ENCODE data around the gene MSANTD3. TPM values are rescaled to one million over a fixed set of nuclear protein-coding genes. Genes with fewer than 3 reads are reported as not detected.

The MSANTD3 gene
- total RNA-seq, 1 experiment from 2014 or later: 35.7 TPM

DNA sequence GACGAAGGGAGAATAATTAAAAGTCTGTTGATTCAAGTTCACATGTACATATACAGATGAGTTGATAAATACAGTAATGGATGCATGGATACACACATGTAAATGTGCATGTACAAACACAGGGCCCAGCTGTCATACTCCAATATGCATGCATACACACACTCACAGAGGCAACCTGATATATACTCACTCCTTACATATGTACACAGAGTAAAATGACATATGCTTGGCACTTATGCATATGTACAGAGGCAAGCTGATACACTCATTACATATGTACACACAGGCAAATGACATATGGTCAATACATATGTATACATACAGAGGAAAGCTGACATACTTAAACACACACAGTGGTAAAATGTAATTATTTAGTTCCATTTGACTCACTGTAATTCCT is 38.8 kb downstream of the MSANTD3 start:
- TF ChIP-seq, protein P1, sequence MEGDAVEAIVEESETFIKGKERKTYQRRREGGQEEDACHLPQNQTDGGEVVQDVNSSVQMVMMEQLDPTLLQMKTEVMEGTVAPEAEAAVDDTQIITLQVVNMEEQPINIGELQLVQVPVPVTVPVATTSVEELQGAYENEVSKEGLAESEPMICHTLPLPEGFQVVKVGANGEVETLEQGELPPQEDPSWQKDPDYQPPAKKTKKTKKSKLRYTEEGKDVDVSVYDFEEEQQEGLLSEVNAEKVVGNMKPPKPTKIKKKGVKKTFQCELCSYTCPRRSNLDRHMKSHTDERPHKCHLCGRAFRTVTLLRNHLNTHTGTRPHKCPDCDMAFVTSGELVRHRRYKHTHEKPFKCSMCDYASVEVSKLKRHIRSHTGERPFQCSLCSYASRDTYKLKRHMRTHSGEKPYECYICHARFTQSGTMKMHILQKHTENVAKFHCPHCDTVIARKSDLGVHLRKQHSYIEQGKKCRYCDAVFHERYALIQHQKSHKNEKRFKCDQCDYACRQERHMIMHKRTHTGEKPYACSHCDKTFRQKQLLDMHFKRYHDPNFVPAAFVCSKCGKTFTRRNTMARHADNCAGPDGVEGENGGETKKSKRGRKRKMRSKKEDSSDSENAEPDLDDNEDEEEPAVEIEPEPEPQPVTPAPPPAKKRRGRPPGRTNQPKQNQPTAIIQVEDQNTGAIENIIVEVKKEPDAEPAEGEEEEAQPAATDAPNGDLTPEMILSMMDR (conservative IDR thresholded peaks at IDR 0.05): no peak
- no peak overlapping the region for H3K4me2 ChIP-seq (ENCODE audit: insufficient read depth, insufficient read length, low read length)
- H2BK12ac ChIP-seq (ENCODE audit: insufficient read length, low read depth, low read length): no peak overlapping the region
- no peak overlapping the region for H3K4ac ChIP-seq (ENCODE audit: low read depth, low read length)
- H3K79me2 ChIP-seq (ENCODE audit: insufficient read depth, low read length): no peaks in the 10 kb centered on the region
- no peak overlapping the region for H2BK15ac ChIP-seq (ENCODE audit: low read depth, low read length)
- no peak overlapping the region for H2AK5ac ChIP-seq (ENCODE audit: insufficient read length, low read length)
- no peak overlapping the region for H3K23ac ChIP-seq (ENCODE audit: insufficient read length, low read depth, low read length)
- no peaks in the 10 kb centered on the region for H3K9me3 Mint-ChIP-seq
- no peak overlapping the region for H3K56ac ChIP-seq (ENCODE audit: insufficient read length, low read depth, low read length)
- H3K23me2 ChIP-seq (ENCODE audit: insufficient read length, low read depth, low read length, poor library complexity, severe bottlenecking): no peaks in the 10 kb centered on the region
- no peaks in the 10 kb centered on the region for H4K20me1 ChIP-seq (ENCODE audit: control insufficient read depth, insufficient read depth, insufficient read length)
- no peaks in the 10 kb centered on the region for H3K79me1 ChIP-seq (ENCODE audit: insufficient read depth, low read depth, low read length, poor library complexity, severe bottlenecking)
- H4K5ac ChIP-seq (ENCODE audit: insufficient read length, low read depth, low read length): no peak overlapping the region
- no peaks in the 10 kb centered on the region for H3K27me3 Mint-ChIP-seq (ENCODE audit: low read depth)
- no peak overlapping the region for H3K27ac Mint-ChIP-seq
- no peaks in the 10 kb centered on the region for H3K36me3 Mint-ChIP-seq (ENCODE audit: insufficient read depth in 1 of 3, low read depth in 3 of 3)
- no peak for DNase-seq
- no peak overlapping the region for H2BK5ac ChIP-seq (ENCODE audit: insufficient read length, low read length)
- H2BK20ac ChIP-seq (ENCODE audit: low read depth, low read length, poor library complexity, severe bottlenecking): no peak overlapping the region
- no peak overlapping the region for H2AFZ ChIP-seq (ENCODE audit: low read length)
- no peak overlapping the region for H3K18ac ChIP-seq (ENCODE audit: insufficient read length, low read depth, low read length)
- no CpG with 5 or more reads among the region's 1 CpG for WGBS (ENCODE audit: extremely low coverage, insufficient read length, low lambda C conversion rate)
- H4K8ac ChIP-seq (replicated peaks; ENCODE audit: insufficient read length, low read depth, low read length): no peak overlapping the region
- H4K91ac ChIP-seq (ENCODE audit: insufficient read length, low read depth, low read length): no peak overlapping the region
- H3K27ac ChIP-seq (ENCODE audit: insufficient read length, low read depth, low read length): no peak overlapping the region
- no peak overlapping the region for H3K9ac ChIP-seq (ENCODE audit: extremely low read depth, insufficient read length, low read length)
- no peak overlapping the region for H3K14ac ChIP-seq (ENCODE audit: insufficient read depth, low read length)
- H3K27me3 ChIP-seq (ENCODE audit: insufficient read depth, low read length): no peaks in the 10 kb centered on the region
- H3K4me1 Mint-ChIP-seq: peaks cover 12 to 17% of the 10 kb centered on the region in 2 experiments
- H2BK120ac ChIP-seq (ENCODE audit: low read depth, low read length, poor library complexity, severe bottlenecking): no peak overlapping the region
- no peak overlapping the region for H3K4me3 Mint-ChIP-seq
- no peak overlapping the region for H3T11ph ChIP-seq (ENCODE audit: low read length)
- H3K4me1 ChIP-seq (ENCODE audit: insufficient read depth, low read length): peaks cover 3% of the 10 kb centered on the region; the same call in 1 of the 2 replicates
- no peaks in the 10 kb centered on the region for H3K9me3 ChIP-seq (ENCODE audit: control insufficient read depth, low read depth, low read length)
